Measurements from ENCODE around the gene DGKG.

DNA sequence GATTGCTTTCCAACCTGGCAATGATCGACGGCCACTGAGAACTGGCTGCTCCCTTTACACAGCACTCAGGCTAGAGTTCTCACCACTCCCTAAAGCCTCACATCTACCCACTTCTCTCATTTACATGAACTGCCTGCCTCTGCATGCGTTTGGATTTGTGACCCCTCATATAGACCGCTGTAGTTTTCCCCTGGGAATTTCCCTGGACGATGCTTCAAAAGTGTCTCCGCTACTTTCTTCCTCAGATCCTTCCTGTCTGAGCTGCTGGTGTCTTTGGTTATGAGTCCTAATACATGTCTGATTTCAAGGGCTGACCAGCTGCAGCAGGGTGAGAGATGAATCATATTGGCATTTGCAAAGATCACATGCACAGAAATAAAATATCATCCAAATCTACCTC, 136.4 kb downstream of the DGKG start:
- TF ChIP-seq CTCF (optimal IDR thresholded peaks at IDR 0.05 in 1 of 3, IDR thresholded peaks at IDR 0.05 in 1 of 3, conservative IDR thresholded peaks at IDR 0.05 in 1 of 3; ENCODE audit: extremely low read depth in 1 of 3, insufficient read depth in 2 of 3, low read length in 3 of 3) (no peak), EZH2 (IDR thresholded peaks at IDR 0.05; ENCODE audit: low read length) (no peak)

All from keratinocyte (primary cell).